ENCODE results near the gene PRKCG.
"Not testable (repeated sequence)": the region's sequence is repeated elsewhere in the genome, so short reads cannot be mapped to it uniquely, and the experiment has no call there.

The PRKCG gene

GRCh38 chr19:53867225-53868090 is 14.5 kb upstream of the PRKCG start, which contains the start of gene MYADM:
Gene MYADM (plus strand): TSS chr19:53867883. CDS start chr19:53873530, 5,647 bp downstream.
- peak; percentile 95 for DNase-seq (ENCODE audit: extremely low spot score)
- POLR2A ChIA-PET = interaction anchor here (0.5 to 2.1 kb wide), 4 partner anchors 10 to 270 kb away, joined by 5 to 9 read pairs (median 6); partner anchors contain the start of gene CNOT3
- CTCF ChIA-PET = interaction anchor here (0.7 to 1.0 kb wide), 3 partner anchors 14 to 162 kb away, joined by 3 to 6 read pairs (median 3); no protein-coding TSS in a partner anchor
- no peak for TF ChIP-seq CTCF (IDR thresholded peaks at IDR 0.05; ENCODE audit: control extremely low read depth, extremely low read depth, low read depth, missing control alignments)

- POLR2A ChIA-PET = interaction anchor here (0.5 to 2.1 kb wide), 4 partner anchors 9 to 269 kb away, joined by 5 to 9 read pairs (median 6); partner anchors contain the start of gene CNOT3
- DNase-seq (ENCODE audit: extremely low spot score) = no peak
- CTCF ChIA-PET = interaction anchor here (0.7 to 1.0 kb wide), 2 partner anchors 15 to 161 kb away, joined by 3 to 6 read pairs; no protein-coding TSS in a partner anchor
Observed at GRCh38 chr19:53868091-53868891, 13.7 kb upstream of the PRKCG start.

GRCh38 chr19:53868892-53869804 is 12.8 kb upstream of the PRKCG start:
- DNase-seq (ENCODE audit: extremely low spot score) = peak; percentile 84
- TF ChIP-seq CTCF (IDR thresholded peaks at IDR 0.05; ENCODE audit: control extremely low read depth, extremely low read depth, low read depth, missing control alignments) = no peak
- POLR2A ChIA-PET = interaction anchor here (1.6 to 2.1 kb wide), 2 partner anchors 8 to 268 kb away, joined by 5 to 9 read pairs; partner anchors contain the start of gene CNOT3
- CTCF ChIA-PET = no interaction called here

More at GRCh38 chr19:53868091-53868891, 13.7 kb upstream of the PRKCG start:
- TF ChIP-seq CTCF (IDR thresholded peaks at IDR 0.05; ENCODE audit: control extremely low read depth, extremely low read depth, low read depth, missing control alignments) = no peak

GRCh38 chr19:53869805-53870484 is 12.1 kb upstream of the PRKCG start:
- CTCF ChIA-PET = interaction anchor here (1.7 to 2.0 kb wide), 2 partner anchors 12 to 17 kb away, joined by 5 to 6 read pairs; partner anchors contain the start of gene PRKCG
- DNase-seq (ENCODE audit: extremely low spot score); POLR2A ChIA-PET: not testable (repeated sequence)

- no peak for DNase-seq (ENCODE audit: extremely low spot score)
- POLR2A ChIA-PET = no interaction called here
- CTCF ChIA-PET = interaction anchor here (1.7 to 2.0 kb wide), 2 partner anchors 11 to 18 kb away, joined by 5 to 6 read pairs; partner anchors contain the start of gene PRKCG
- no peak for TF ChIP-seq CTCF (IDR thresholded peaks at IDR 0.05; ENCODE audit: control extremely low read depth, extremely low read depth, low read depth, missing control alignments)
Observed at GRCh38 chr19:53870485-53870844, 11.5 kb upstream of the PRKCG start.

- no peak for TF ChIP-seq CTCF (IDR thresholded peaks at IDR 0.05; ENCODE audit: control extremely low read depth, extremely low read depth, low read depth, missing control alignments)
- ChIA-PET CTCF (interaction anchor here (1.7 to 2.0 kb wide), 2 partner anchors 10 to 19 kb away, joined by 5 to 6 read pairs; partner anchors contain the start of gene PRKCG), POLR2A (interaction anchor here (0.5 kb wide), 1 partner anchor 1753 kb away, joined by 8 read pairs; the partner anchor contains the start of gene ZNF784)
- DNase-seq (ENCODE audit: extremely low spot score) = no peak
Observed at GRCh38 chr19:53871454-53871853, 10.5 kb upstream of the PRKCG start.

Measured in GM10248 (cell line).